Panc1 (cell line): ENCODE data around the gene PLCB1. TPM values are rescaled to one million over a fixed set of nuclear protein-coding genes. Genes with fewer than 3 reads are reported as not detected.

Experiments used
- ATAC-seq: fragments of 200-7000 bp; cut with Tn5 transposase; 2 replicates; pipeline ENCODE4 v1.9.1; 2020; ENCODE audit warnings: mild to moderate bottlenecking, moderate library complexity
- BruUV-seq: library from RNA; stranded (reverse); fragments of 400-500 nt; replicated peaks from 2 replicates; lab custom pipeline; 2021; lab: Mats Ljungman, UMichigan
- CTCF ChIA-PET: fragments of 300-600 bp; sonication (Branson Sonifier 250); formaldehyde crosslinking; loops from one replicate; lab custom pipeline; 2022; ENCODE audit warnings: antibody characterized with exemption; lab: Charles Lee
- POLR2A ChIA-PET: fragments of 300-600 bp; sonication (Branson Sonifier 250); formaldehyde crosslinking; loops from one replicate; lab custom pipeline; 2022; ENCODE audit warnings: antibody characterized with exemption; lab: Charles Lee
- DNase-seq: peaks from one replicate; pipeline ENCODE4 v3.0.0-alpha.2; 2010; ENCODE audit warnings: low read depth, low spot score
- H3K27ac ChIP-seq: 2 replicates; pipeline ENCODE4 v1.5.1; 2011; ENCODE audit warnings: mild to moderate bottlenecking, low read length, inconsistent platforms
- H3K27me3 ChIP-seq: fragments of 200-500 bp; sonication (Bioruptor generic); 2 replicates; pipeline ENCODE4 v1.6.0; 2014; ENCODE audit warnings: low read length, inconsistent platforms; ENCODE audit not compliant: control insufficient read depth, insufficient read depth
- H3K36me3 ChIP-seq: fragments of 200-500 bp; sonication (Bioruptor generic); 2 replicates; pipeline ENCODE4 v1.5.1; 2014; ENCODE audit warnings: inconsistent platforms, mild to moderate bottlenecking, low read length, moderate library complexity; ENCODE audit not compliant: control insufficient read depth, insufficient read depth
- H3K4me1 ChIP-seq: 2 replicates; pipeline ENCODE4 v1.5.1; 2011; ENCODE audit warnings: inconsistent platforms, mild to moderate bottlenecking, low read length, moderate library complexity; ENCODE audit not compliant: control insufficient read depth, insufficient read depth
- H3K4me3 ChIP-seq, 2 experiments: 2 replicates each; pipeline ENCODE4 v1.5.1; 2011 to 2012; ENCODE audit warnings: low read depth in 2 of 2, low read length in 2 of 2, mild to moderate bottlenecking in 2 of 2, inconsistent platforms in 1 of 2, moderate library complexity in 1 of 2
- H3K9me3 ChIP-seq: fragments of 200-500 bp; sonication (Bioruptor generic); 2 replicates; pipeline ENCODE4 v1.5.1; 2014; ENCODE audit warnings: low read depth, mild to moderate bottlenecking, inconsistent platforms, low read length, moderate library complexity; ENCODE audit not compliant: control insufficient read depth, insufficient read depth
- CTCF ChIP-seq: fragments of 450-650 bp; IDR thresholded peaks from 2 replicates; pipeline ENCODE4 v1.5.1; 2017; ENCODE audit warnings: mild to moderate bottlenecking
- POLR2AphosphoS5 ChIP-seq: IDR thresholded peaks from 2 replicates; pipeline ENCODE4 v1.6.1; 2012; ENCODE audit warnings: mild to moderate bottlenecking, low read depth, low read length, moderate library complexity
- REST ChIP-seq, 2 experiments: IDR thresholded peaks; 2 replicates each; pipeline ENCODE4 v1.6.1; 2011 to 2012; ENCODE audit warnings: low read depth in 2 of 2, control low read depth in 1 of 2, low read length in 1 of 2, mild to moderate bottlenecking in 1 of 2, moderate library complexity in 1 of 2; ENCODE audit not compliant: insufficient read depth in 1 of 2
- SIN3A ChIP-seq: IDR thresholded peaks from 2 replicates; pipeline ENCODE4 v1.6.1; 2012; ENCODE audit warnings: low read depth, mild to moderate bottlenecking, low read length, moderate library complexity, borderline replicate concordance; ENCODE audit not compliant: insufficient read depth
- TCF7L2 ChIP-seq: IDR thresholded peaks from 2 replicates; pipeline ENCODE4 v1.6.1; 2011; ENCODE audit warnings: mild to moderate bottlenecking, low read depth, low read length, inconsistent platforms
- in situ Hi-C: cut with HindIII; loops from 2 replicates; pipeline ENCODE4 v1.10.0; 2016; ENCODE audit warnings: low sequenced_read_pairs, low pct_unique_long_range_greater_than_20kb
- intact Hi-C: fragments of 100-400 bp; cut with micrococcal nuclease; formaldehyde crosslinking; loops from one replicate; pipeline ENCODE4 v1.10.0; 2022; ENCODE audit not compliant: unreplicated experiment
- total RNA-seq: library from RNA; stranded (reverse); gene quantifications from one replicate; pipeline ENCODE4 v1.2.1, GENCODE V29; 2021; ENCODE audit not compliant: unreplicated experiment

PLCB1 gene
- total RNA-seq, 1 experiment from 2014 or later = 0.59 TPM

DNA sequence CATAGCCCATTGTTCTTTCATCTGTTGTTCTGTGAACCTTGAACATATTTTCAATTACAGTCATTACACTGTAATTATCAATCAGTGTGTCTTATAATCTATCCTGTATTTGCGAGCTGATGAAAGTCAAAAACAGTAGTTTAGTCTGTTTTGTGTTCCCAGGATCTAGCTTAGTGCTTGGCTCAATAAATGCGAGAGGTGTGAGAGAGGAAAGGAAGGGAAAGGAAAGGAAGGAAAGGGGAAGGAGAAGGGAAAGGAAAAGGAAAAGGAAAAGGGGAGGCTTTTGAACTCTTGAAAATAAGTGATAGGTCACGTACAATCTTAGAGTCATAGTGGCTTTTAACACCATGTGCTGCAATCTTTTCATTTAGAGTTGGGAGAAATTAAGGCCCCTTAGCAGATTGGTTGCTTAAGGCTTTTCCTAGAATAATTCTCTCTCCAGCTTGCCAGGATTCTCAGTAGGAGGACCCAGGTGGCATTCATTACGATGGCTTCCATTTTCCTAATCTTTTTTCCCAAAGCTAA is 503.0 kb downstream of the PLCB1 start:
- TF ChIP-seq CTCF (no peak), TCF7L2 (no peak), REST (IDR thresholded peaks at IDR 0.05; ENCODE audit: insufficient read depth in 1 of 2, low read depth in 2 of 2, low read length in 1 of 2) (no peak), POLR2AphosphoS5 (no peak), SIN3A (no peak)
- DNase-seq (no peak), ATAC-seq (no peak)
- Histone ChIP-seq H3K27ac (no peak overlapping the region), H3K36me3 (no peaks in the 10 kb centered on the region), H3K4me3 (no peak overlapping the region), H3K4me1 (no peaks in the 10 kb centered on the region), H3K9me3 (no peaks in the 10 kb centered on the region; the same call in 1 of the 2 replicates), H3K27me3 (no peaks in the 10 kb centered on the region)
- CTCF ChIA-PET = no interaction called here
- in situ Hi-C loops = no loop called here
- BruUV-seq = no TSS peak
- intact Hi-C loops = no loop called here
- POLR2A ChIA-PET = no interaction called here

- no peaks in the 10 kb centered on the region for H3K4me1 ChIP-seq
- ChIA-PET CTCF (no interaction called here), POLR2A (no interaction called here)
- H3K27ac ChIP-seq = no peak overlapping the region
- H3K36me3 ChIP-seq = no peaks in the 10 kb centered on the region
- H3K27me3 ChIP-seq = no peaks in the 10 kb centered on the region
- intact Hi-C loops (no loop called here), in situ Hi-C loops (no loop called here)
- no peak for TF ChIP-seq CTCF
- no peak for TF ChIP-seq TCF7L2
- TF ChIP-seq SIN3A = no peak
- no peak for TF ChIP-seq POLR2AphosphoS5
- no peak for TF ChIP-seq REST (IDR thresholded peaks at IDR 0.05; ENCODE audit: insufficient read depth in 1 of 2, low read depth in 2 of 2, low read length in 1 of 2)
- no TSS peak for BruUV-seq
- ATAC-seq (no peak), DNase-seq (no peak)
- H3K9me3 ChIP-seq = no peaks in the 10 kb centered on the region; the same call in 1 of the 2 replicates
- no peak overlapping the region for H3K4me3 ChIP-seq
These were observed 503.8 kb downstream of the PLCB1 start for GRCh38 chr20:8635837-8636236.
